Measurements from ENCODE around the gene SRPK2.

- TF ChIP-seq EZH2phosphoT487 (IDR thresholded peaks at IDR 0.05; ENCODE audit: borderline replicate concordance, low read depth) (no peak), JUND (IDR thresholded peaks at IDR 0.05) (no peak), MAX (IDR thresholded peaks at IDR 0.05; ENCODE audit: low read depth) (no peak), RXRA (IDR thresholded peaks at IDR 0.05; ENCODE audit: borderline replicate concordance, low read depth) (no peak), TCF12 (IDR thresholded peaks at IDR 0.05) (no peak), CTCF (IDR thresholded peaks at IDR 0.05) (no peak), CHD2 (IDR thresholded peaks at IDR 0.05; ENCODE audit: low read length, partially characterized antibody) (no peak), USF2 (IDR thresholded peaks at IDR 0.05; ENCODE audit: borderline replicate concordance, low read depth, low read length) (no peak), TAF1 (IDR thresholded peaks at IDR 0.05; ENCODE audit: borderline replicate concordance, low read depth, low read length) (no peak), GABPA (IDR thresholded peaks at IDR 0.05; ENCODE audit: low read depth) (no peak)
These were observed 203.3 kb downstream of the SRPK2 start for GRCh38 chr7:105185290-105186010.

Measured in SK-N-SH (cell line).